ENCODE measurements around the gene NES. TPM values are rescaled to one million over a fixed set of nuclear protein-coding genes. Genes with fewer than 3 reads are reported as not detected.

Gene NES
- total RNA-seq, 1 donor from 2014 or later, result 74.1 TPM

DNA sequence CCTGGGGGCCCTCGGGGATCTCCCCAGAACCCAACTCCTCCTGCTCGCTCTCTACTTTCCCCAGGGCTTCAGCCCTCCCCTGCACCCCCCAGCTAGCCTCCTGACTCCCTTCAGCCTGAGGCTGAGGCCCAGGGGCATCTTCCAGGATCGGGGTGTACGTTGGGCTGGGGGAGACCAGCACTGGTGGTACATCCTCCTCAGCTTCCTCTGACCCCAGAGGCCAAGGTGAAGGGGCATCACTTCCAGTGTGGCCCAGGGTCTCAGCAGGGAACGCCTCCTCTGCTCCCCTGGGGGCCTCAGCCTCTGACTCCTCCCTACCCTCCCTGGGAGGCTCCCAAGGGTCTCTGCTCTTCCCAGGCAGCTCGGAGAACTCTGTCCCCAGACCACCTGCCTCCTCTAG is 6.8 kb downstream of the NES start:
- Histone ChIP-seq H3K9me3 (no peaks in the 10 kb centered on the region), H3K4me3 (no peak overlapping the region), H3K27me3 (no peaks in the 10 kb centered on the region), H3K36me3 (peaks cover 0 to 18% of the 10 kb centered on the region in 2 donors), H3K27ac (peak overlapping the region; percentile 26 to 49), H3K4me1 (peaks cover 1 to 22% of the 10 kb centered on the region in 2 donors)
- intact Hi-C loops (cut with DNase I), result no loop called here
- TF ChIP-seq, protein P1, sequence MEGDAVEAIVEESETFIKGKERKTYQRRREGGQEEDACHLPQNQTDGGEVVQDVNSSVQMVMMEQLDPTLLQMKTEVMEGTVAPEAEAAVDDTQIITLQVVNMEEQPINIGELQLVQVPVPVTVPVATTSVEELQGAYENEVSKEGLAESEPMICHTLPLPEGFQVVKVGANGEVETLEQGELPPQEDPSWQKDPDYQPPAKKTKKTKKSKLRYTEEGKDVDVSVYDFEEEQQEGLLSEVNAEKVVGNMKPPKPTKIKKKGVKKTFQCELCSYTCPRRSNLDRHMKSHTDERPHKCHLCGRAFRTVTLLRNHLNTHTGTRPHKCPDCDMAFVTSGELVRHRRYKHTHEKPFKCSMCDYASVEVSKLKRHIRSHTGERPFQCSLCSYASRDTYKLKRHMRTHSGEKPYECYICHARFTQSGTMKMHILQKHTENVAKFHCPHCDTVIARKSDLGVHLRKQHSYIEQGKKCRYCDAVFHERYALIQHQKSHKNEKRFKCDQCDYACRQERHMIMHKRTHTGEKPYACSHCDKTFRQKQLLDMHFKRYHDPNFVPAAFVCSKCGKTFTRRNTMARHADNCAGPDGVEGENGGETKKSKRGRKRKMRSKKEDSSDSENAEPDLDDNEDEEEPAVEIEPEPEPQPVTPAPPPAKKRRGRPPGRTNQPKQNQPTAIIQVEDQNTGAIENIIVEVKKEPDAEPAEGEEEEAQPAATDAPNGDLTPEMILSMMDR (IDR thresholded peaks at IDR 0.05), result no peak
- DNase-seq (ENCODE audit: low spot score in 2 of 2), result no peak

DNA sequence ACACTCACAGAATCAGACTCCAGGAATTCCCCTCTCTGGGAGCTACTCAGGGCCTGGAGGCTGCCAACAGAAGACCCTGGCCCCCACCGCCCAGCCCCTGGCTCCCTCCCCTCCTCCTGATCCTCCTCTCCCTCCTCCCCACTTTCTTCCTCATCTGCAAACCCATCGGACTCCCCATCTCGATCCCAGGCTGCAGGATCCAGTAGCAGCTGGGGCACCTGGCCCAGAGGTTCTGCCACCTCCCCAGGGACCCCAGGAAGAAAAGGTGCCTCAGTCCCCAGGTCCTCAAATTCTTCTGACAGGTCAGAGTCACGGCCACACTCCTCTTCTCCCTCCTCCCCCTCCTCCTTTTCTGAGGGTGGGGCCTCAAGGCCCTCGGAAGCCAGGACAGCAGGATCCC is 7.4 kb downstream of the NES start:
- TF ChIP-seq, protein P1 (IDR thresholded peaks at IDR 0.05), result no peak
- H3K27ac ChIP-seq, result peak overlapping the region; percentile 88 to 90
- no peak overlapping the region for H3K4me3 ChIP-seq
- no peaks in the 10 kb centered on the region for H3K9me3 ChIP-seq
- H3K4me1 ChIP-seq, result peaks cover 6 to 25% of the 10 kb centered on the region in 2 donors
- no peaks in the 10 kb centered on the region for H3K27me3 ChIP-seq
- no peak for DNase-seq (ENCODE audit: low spot score in 2 of 2)
- intact Hi-C loops (cut with DNase I), result no loop called here
- H3K36me3 ChIP-seq, result peaks cover 0 to 18% of the 10 kb centered on the region in 2 donors

DNA sequence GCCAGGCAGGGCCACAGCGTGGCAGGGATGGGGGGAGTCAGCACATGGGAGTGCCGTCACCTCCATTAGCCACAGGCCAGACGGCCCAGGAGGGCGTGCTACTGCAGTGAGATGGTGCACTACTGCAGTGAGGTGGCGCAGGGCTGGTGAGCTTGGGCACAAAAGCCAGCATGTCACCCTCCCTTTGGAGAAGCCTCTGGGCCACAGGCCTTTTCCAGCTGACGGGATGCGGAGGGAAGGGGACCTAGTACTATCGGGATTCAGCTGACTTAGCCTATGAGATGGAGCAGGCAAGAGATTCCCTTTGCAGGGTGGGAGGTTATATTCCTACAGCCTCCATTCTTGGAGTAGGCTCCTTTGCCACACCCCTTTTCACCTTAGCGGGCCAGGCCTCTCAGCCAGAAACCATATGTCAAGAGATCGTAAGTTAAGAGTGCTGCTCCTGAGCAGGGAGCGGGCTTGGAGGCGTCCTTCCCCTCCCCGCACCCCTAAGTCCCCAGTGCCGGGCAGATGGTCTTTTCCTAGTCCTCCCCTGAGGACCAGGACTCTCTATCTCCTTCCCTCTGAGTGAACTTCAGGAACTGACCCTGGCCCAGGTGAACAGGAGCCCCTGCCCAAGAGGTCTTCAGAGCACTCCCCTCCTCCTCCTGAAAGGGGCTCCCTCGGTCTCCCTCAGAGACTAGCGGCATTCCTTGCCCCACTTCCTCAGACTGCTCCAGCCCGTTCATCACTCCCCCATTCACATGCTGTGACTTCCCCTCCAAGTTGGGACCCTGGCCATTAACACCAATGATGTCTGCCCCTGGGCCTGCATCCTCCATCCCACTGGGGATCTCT is 8.2 kb downstream of the NES start:
- Histone ChIP-seq H3K4me1 (peaks cover 14 to 33% of the 10 kb centered on the region in 2 donors), H3K9me3 (no peaks in the 10 kb centered on the region), H3K36me3 (peaks cover 0 to 18% of the 10 kb centered on the region in 2 donors), H3K27ac (peak overlapping the region; percentile 88 to 90), H3K27me3 (no peaks in the 10 kb centered on the region), H3K4me3 (no peak overlapping the region)
- TF ChIP-seq, protein P1 (IDR thresholded peaks at IDR 0.05), result no peak
- intact Hi-C loops (cut with DNase I), result no loop called here
- no peak for DNase-seq (ENCODE audit: low spot score in 2 of 2)

- intact Hi-C loops (cut with DNase I), result no loop called here
- Histone ChIP-seq H3K4me1 (peaks cover 22 to 41% of the 10 kb centered on the region in 2 donors), H3K27me3 (no peaks in the 10 kb centered on the region), H3K4me3 (no peak overlapping the region), H3K27ac (peak overlapping the region; percentile 88 to 90), H3K36me3 (peaks cover 0 to 11% of the 10 kb centered on the region in 2 donors), H3K9me3 (no peaks in the 10 kb centered on the region)
- TF ChIP-seq, protein P1 (IDR thresholded peaks at IDR 0.05), result no peak
- no peak for DNase-seq (ENCODE audit: low spot score in 2 of 2)
Measured at GRCh38 chr1:156667968-156668709, 9.1 kb downstream of the NES start.

- TF ChIP-seq, protein P1 (IDR thresholded peaks at IDR 0.05), result no peak
- H3K27me3 ChIP-seq, result no peaks in the 10 kb centered on the region
- intact Hi-C loops (cut with DNase I), result no loop called here
- H3K36me3 ChIP-seq, result peaks cover 0 to 11% of the 10 kb centered on the region in 2 donors
- H3K4me3 ChIP-seq, result no peak overlapping the region
- no peaks in the 10 kb centered on the region for H3K9me3 ChIP-seq
- DNase-seq (ENCODE audit: low spot score in 2 of 2), result no peak
- peaks cover 25 to 47% of the 10 kb centered on the region in 2 donors for H3K4me1 ChIP-seq
- H3K27ac ChIP-seq, result peak overlapping the region; percentile 88 to 90
Measured at GRCh38 chr1:156667610-156667967, 9.6 kb downstream of the NES start.
